PFSK-1 (cell line): ENCODE results near the gene GPR107.

Experiments used
- FOXP2 ChIP-seq: optimal IDR thresholded peaks from 2 replicates; pipeline ENCODE3; 2011; ENCODE audit warnings: borderline replicate concordance, control low read depth, inconsistent platforms; ENCODE audit not compliant: insufficient read depth; ENCODE audit errors: extremely low read length, extremely low read depth
- POLR2AphosphoS5 ChIP-seq: IDR thresholded peaks from 2 replicates; pipeline ENCODE4 v1.6.1; 2012; ENCODE audit warnings: low read depth, mild to moderate bottlenecking, control low read depth, low read length, moderate library complexity
- REST ChIP-seq, 2 experiments: IDR thresholded peaks; 2 replicates each; pipeline versions ENCODE4 v1.6.1 to v1.8.0; 2011 to 2012; ENCODE audit warnings: low read depth in 2 of 2, low read length in 2 of 2, control low read depth in 1 of 2, inconsistent platforms in 1 of 2, mild to moderate bottlenecking in 1 of 2, moderate library complexity in 1 of 2; ENCODE audit not compliant: insufficient read depth in 1 of 2
- SIN3A ChIP-seq: IDR thresholded peaks from 2 replicates; pipeline ENCODE4 v1.6.1; 2012; ENCODE audit warnings: mild to moderate bottlenecking, low read length, moderate library complexity, borderline replicate concordance; ENCODE audit not compliant: insufficient read depth
- TAF1 ChIP-seq: IDR thresholded peaks from 2 replicates; pipeline ENCODE4 v1.6.1; 2012; ENCODE audit warnings: low read length, control low read depth, borderline replicate concordance; ENCODE audit not compliant: insufficient read depth

GRCh38 chr9:130188860-130189481 is 135.3 kb downstream of the GPR107 start:
- no peak for TF ChIP-seq POLR2AphosphoS5
- TF ChIP-seq TAF1 = no peak
- TF ChIP-seq SIN3A = no peak
- no peak for TF ChIP-seq REST (IDR thresholded peaks at IDR 0.05; ENCODE audit: insufficient read depth in 1 of 2, low read depth in 2 of 2, low read length in 2 of 2)
- no peak for TF ChIP-seq FOXP2
